ENCODE data around the gene RAVER1.
A peak's percentile ranks its signal among the peaks of the same experiment; 100 is the strongest.

RAVER1 gene

DNA sequence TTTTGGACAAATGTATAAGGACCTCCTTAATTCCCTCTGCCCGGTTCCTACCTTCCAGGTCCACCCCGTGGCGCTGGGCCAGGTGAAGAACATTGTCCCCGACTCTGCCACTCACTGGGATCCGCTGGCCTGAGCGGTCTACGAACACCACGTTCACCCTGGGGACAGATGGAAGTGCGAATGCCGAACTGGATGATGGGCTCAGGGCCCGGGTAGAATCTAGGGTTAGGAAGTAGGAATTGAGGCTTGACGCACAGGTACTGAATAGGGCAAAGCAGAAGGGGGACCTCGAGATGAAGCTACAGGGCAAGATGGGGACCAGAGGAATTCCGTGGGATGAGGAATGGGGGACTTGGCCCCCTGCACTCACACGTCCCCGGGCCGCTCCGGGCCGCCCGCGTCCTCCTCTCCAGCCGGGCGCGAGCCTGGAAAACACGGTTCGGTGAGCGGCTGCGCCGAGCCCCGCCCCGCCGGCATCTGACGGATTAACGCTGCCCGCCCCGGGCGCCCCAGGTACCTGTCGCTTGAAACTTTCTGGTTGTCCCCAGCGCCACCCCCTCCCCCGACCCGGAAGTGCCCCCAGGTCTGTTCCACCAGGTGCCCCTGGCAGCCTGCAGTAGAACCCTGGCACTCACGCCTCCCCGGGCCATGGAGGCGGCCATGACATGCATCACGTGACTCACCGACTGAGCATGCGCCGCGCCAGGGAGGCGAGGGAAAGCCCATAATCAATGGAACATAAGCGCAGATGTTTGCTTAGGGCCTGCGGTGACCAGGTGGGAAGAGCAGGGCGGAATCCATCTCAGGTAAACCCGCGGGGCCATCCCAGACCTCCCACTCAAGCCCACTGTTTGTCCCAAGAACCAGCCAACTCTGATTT is 17.8 kb downstream of the RAVER1 start, which contains the start of gene FDX2 (continued):
- TF ChIP-seq, protein P1, sequence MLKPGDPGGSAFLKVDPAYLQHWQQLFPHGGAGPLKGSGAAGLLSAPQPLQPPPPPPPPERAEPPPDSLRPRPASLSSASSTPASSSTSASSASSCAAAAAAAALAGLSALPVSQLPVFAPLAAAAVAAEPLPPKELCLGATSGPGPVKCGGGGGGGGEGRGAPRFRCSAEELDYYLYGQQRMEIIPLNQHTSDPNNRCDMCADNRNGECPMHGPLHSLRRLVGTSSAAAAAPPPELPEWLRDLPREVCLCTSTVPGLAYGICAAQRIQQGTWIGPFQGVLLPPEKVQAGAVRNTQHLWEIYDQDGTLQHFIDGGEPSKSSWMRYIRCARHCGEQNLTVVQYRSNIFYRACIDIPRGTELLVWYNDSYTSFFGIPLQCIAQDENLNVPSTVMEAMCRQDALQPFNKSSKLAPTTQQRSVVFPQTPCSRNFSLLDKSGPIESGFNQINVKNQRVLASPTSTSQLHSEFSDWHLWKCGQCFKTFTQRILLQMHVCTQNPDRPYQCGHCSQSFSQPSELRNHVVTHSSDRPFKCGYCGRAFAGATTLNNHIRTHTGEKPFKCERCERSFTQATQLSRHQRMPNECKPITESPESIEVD (tag by site-specific recombination; IDR thresholded peaks at IDR 0.05) = no peak
- TF ChIP-seq SCRT2 (tag by site-specific recombination; IDR thresholded peaks at IDR 0.05) (peak; percentile 79; the same call in 1 of the 2 replicates), ZNF175 (tag by site-specific recombination; IDR thresholded peaks at IDR 0.05) (no peak), ZIC2 (tag by site-specific recombination; IDR thresholded peaks at IDR 0.05) (no peak), ZNF324 (tag by site-specific recombination; IDR thresholded peaks at IDR 0.05) (no peak), ZNF169 (tag by site-specific recombination; IDR thresholded peaks at IDR 0.05) (no peak), ZNF37A (tag by site-specific recombination; IDR thresholded peaks at IDR 0.05) (no peak), ZNF555 (tag by site-specific recombination; conservative IDR thresholded peaks at IDR 0.05) (no peak), ZNF785 (tag by site-specific recombination; IDR thresholded peaks at IDR 0.05) (no peak), ZNF792 (tag by site-specific recombination; IDR thresholded peaks at IDR 0.05) (no peak), ZNF223 (tag by site-specific recombination; IDR thresholded peaks at IDR 0.05) (no peak), ZNF112 (tag by site-specific recombination; IDR thresholded peaks at IDR 0.05) (no peak), ZNF501 (tag by site-specific recombination; IDR thresholded peaks at IDR 0.05) (peak; percentile 82; the same call in 1 of the 2 replicates), ZNF404 (tag by site-specific recombination; IDR thresholded peaks at IDR 0.05) (no peak), ZNF341 (tag by site-specific recombination; IDR thresholded peaks at IDR 0.05; ENCODE audit: low read depth) (peak; percentile 65), WT1 (tag by site-specific recombination; IDR thresholded peaks at IDR 0.05) (peak; percentile 28; the same call in 1 of the 2 replicates), ZSCAN16 (tag by site-specific recombination; IDR thresholded peaks at IDR 0.05) (no peak)
- TF ChIP-seq, protein P2, sequence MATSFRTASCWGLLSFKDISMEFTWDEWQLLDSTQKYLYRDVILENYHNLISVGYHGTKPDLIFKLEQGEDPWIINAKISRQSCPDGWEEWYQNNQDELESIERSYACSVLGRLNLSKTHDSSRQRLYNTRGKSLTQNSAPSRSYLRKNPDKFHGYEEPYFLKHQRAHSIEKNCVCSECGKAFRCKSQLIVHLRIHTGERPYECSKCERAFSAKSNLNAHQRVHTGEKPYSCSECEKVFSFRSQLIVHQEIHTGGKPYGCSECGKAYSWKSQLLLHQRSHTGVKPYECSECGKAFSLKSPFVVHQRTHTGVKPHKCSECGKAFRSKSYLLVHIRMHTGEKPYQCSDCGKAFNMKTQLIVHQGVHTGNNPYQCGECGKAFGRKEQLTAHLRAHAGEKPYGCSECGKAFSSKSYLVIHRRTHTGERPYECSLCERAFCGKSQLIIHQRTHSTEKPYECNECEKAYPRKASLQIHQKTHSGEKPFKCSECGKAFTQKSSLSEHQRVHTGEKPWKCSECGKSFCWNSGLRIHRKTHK (tag by site-specific recombination; IDR thresholded peaks at IDR 0.05) = no peak
- TF ChIP-seq, protein P3, sequence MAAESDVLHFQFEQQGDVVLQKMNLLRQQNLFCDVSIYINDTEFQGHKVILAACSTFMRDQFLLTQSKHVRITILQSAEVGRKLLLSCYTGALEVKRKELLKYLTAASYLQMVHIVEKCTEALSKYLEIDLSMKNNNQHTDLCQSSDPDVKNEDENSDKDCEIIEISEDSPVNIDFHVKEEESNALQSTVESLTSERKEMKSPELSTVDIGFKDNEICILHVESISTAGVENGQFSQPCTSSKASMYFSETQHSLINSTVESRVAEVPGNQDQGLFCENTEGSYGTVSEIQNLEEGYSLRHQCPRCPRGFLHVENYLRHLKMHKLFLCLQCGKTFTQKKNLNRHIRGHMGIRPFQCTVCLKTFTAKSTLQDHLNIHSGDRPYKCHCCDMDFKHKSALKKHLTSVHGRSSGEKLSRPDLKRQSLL (tag by site-specific recombination; IDR thresholded peaks at IDR 0.05) = no peak
- TF ChIP-seq, protein P4, sequence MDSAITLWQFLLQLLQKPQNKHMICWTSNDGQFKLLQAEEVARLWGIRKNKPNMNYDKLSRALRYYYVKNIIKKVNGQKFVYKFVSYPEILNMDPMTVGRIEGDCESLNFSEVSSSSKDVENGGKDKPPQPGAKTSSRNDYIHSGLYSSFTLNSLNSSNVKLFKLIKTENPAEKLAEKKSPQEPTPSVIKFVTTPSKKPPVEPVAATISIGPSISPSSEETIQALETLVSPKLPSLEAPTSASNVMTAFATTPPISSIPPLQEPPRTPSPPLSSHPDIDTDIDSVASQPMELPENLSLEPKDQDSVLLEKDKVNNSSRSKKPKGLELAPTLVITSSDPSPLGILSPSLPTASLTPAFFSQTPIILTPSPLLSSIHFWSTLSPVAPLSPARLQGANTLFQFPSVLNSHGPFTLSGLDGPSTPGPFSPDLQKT (IDR thresholded peaks at IDR 0.05; ENCODE audit: borderline replicate concordance, low read depth, low read length) = no peak
- TF ChIP-seq, protein P5, sequence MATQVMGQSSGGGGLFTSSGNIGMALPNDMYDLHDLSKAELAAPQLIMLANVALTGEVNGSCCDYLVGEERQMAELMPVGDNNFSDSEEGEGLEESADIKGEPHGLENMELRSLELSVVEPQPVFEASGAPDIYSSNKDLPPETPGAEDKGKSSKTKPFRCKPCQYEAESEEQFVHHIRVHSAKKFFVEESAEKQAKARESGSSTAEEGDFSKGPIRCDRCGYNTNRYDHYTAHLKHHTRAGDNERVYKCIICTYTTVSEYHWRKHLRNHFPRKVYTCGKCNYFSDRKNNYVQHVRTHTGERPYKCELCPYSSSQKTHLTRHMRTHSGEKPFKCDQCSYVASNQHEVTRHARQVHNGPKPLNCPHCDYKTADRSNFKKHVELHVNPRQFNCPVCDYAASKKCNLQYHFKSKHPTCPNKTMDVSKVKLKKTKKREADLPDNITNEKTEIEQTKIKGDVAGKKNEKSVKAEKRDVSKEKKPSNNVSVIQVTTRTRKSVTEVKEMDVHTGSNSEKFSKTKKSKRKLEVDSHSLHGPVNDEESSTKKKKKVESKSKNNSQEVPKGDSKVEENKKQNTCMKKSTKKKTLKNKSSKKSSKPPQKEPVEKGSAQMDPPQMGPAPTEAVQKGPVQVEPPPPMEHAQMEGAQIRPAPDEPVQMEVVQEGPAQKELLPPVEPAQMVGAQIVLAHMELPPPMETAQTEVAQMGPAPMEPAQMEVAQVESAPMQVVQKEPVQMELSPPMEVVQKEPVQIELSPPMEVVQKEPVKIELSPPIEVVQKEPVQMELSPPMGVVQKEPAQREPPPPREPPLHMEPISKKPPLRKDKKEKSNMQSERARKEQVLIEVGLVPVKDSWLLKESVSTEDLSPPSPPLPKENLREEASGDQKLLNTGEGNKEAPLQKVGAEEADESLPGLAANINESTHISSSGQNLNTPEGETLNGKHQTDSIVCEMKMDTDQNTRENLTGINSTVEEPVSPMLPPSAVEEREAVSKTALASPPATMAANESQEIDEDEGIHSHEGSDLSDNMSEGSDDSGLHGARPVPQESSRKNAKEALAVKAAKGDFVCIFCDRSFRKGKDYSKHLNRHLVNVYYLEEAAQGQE (tag by site-specific recombination; IDR thresholded peaks at IDR 0.05) = peak; percentile 29; the same call in 1 of the 2 replicates
- TF ChIP-seq, protein P6, sequence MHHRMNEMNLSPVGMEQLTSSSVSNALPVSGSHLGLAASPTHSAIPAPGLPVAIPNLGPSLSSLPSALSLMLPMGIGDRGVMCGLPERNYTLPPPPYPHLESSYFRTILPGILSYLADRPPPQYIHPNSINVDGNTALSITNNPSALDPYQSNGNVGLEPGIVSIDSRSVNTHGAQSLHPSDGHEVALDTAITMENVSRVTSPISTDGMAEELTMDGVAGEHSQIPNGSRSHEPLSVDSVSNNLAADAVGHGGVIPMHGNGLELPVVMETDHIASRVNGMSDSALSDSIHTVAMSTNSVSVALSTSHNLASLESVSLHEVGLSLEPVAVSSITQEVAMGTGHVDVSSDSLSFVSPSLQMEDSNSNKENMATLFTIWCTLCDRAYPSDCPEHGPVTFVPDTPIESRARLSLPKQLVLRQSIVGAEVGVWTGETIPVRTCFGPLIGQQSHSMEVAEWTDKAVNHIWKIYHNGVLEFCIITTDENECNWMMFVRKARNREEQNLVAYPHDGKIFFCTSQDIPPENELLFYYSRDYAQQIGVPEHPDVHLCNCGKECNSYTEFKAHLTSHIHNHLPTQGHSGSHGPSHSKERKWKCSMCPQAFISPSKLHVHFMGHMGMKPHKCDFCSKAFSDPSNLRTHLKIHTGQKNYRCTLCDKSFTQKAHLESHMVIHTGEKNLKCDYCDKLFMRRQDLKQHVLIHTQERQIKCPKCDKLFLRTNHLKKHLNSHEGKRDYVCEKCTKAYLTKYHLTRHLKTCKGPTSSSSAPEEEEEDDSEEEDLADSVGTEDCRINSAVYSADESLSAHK (tag by site-specific recombination; IDR thresholded peaks at IDR 0.05) = no peak

Measured in HEK293 (cell line).